ENCODE data around the gene KREMEN1. TPM values are rescaled to one million over a fixed set of nuclear protein-coding genes. Genes with fewer than 3 reads are reported as not detected.

Gene KREMEN1
- total and polyA plus RNA-seq, 2 experiments from 2014 or later = 1.8 to 3.8 TPM

GRCh38 chr22:29204455-29205183, 131.8 kb downstream of the KREMEN1 start:
- Mint-ChIP-seq H3K4me3 (peak overlapping the region; percentile 73), H3K9me3 (no peaks in the 10 kb centered on the region), H3K4me1 (peaks cover 26% of the 10 kb centered on the region), H3K27ac (no peak overlapping the region), H3K36me3 (ENCODE audit: low read depth) (no peaks in the 10 kb centered on the region; the same call in 2 of the 3 replicates), H3K27me3 (ENCODE audit: insufficient read depth, low read depth, poor library complexity) (peaks cover 23% of the 10 kb centered on the region)
- TF ChIP-seq REST (IDR thresholded peaks at IDR 0.05; ENCODE audit: unreplicated experiment) (no peak), ZNF114 (CRISPR knock-in tag; IDR thresholded peaks at IDR 0.05) (no peak), ZNF331 (CRISPR knock-in tag; IDR thresholded peaks at IDR 0.05; ENCODE audit: low read depth) (no peak), JUNB (IDR thresholded peaks at IDR 0.05; ENCODE audit: unreplicated experiment) (no peak), POLR2AphosphoS5 (IDR thresholded peaks at IDR 0.05; ENCODE audit: low read depth) (no peak), CREB1 (CRISPR knock-in tag; IDR thresholded peaks at IDR 0.05; ENCODE audit: low read depth) (no peak), STAT1 (IDR thresholded peaks at IDR 0.05; ENCODE audit: unreplicated experiment) (no peak), EZH2 (IDR thresholded peaks at IDR 0.05; ENCODE audit: low read depth, unreplicated experiment) (no peak), NANOG (IDR thresholded peaks at IDR 0.05; ENCODE audit: borderline replicate concordance) (no peak), EZH2phosphoT487 (IDR thresholded peaks at IDR 0.05; ENCODE audit: unreplicated experiment) (no peak)
- TF ChIP-seq, protein P1, sequence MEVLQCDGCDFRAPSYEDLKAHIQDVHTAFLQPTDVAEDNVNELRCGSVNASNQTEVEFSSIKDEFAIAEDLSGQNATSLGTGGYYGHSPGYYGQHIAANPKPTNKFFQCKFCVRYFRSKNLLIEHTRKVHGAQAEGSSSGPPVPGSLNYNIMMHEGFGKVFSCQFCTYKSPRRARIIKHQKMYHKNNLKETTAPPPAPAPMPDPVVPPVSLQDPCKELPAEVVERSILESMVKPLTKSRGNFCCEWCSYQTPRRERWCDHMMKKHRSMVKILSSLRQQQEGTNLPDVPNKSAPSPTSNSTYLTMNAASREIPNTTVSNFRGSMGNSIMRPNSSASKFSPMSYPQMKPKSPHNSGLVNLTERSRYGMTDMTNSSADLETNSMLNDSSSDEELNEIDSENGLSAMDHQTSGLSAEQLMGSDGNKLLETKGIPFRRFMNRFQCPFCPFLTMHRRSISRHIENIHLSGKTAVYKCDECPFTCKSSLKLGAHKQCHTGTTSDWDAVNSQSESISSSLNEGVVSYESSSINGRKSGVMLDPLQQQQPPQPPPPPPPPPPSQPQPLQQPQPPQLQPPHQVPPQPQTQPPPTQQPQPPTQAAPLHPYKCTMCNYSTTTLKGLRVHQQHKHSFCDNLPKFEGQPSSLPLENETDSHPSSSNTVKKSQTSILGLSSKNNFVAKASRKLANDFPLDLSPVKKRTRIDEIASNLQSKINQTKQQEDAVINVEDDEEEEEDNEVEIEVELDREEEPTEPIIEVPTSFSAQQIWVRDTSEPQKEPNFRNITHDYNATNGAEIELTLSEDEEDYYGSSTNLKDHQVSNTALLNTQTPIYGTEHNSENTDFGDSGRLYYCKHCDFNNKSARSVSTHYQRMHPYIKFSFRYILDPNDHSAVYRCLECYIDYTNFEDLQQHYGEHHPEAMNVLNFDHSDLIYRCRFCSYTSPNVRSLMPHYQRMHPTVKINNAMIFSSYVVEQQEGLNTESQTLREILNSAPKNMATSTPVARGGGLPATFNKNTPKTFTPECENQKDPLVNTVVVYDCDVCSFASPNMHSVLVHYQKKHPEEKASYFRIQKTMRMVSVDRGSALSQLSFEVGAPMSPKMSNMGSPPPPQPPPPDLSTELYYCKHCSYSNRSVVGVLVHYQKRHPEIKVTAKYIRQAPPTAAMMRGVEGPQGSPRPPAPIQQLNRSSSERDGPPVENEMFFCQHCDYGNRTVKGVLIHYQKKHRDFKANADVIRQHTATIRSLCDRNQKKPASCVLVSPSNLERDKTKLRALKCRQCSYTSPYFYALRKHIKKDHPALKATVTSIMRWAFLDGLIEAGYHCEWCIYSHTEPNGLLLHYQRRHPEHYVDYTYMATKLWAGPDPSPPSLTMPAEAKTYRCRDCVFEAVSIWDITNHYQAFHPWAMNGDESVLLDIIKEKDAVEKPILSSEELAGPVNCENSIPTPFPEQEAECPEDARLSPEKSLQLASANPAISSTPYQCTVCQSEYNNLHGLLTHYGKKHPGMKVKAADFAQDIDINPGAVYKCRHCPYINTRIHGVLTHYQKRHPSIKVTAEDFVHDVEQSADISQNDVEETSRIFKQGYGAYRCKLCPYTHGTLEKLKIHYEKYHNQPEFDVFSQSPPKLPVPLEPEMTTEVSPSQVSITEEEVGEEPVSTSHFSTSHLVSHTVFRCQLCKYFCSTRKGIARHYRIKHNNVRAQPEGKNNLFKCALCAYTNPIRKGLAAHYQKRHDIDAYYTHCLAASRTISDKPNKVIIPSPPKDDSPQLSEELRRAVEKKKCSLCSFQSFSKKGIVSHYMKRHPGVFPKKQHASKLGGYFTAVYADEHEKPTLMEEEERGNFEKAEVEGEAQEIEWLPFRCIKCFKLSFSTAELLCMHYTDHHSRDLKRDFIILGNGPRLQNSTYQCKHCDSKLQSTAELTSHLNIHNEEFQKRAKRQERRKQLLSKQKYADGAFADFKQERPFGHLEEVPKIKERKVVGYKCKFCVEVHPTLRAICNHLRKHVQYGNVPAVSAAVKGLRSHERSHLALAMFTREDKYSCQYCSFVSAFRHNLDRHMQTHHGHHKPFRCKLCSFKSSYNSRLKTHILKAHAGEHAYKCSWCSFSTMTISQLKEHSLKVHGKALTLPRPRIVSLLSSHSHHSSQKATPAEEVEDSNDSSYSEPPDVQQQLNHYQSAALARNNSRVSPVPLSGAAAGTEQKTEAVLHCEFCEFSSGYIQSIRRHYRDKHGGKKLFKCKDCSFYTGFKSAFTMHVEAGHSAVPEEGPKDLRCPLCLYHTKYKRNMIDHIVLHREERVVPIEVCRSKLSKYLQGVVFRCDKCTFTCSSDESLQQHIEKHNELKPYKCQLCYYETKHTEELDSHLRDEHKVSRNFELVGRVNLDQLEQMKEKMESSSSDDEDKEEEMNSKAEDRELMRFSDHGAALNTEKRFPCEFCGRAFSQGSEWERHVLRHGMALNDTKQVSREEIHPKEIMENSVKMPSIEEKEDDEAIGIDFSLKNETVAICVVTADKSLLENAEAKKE (CRISPR knock-in tag; IDR thresholded peaks at IDR 0.05) = no peak
- TF ChIP-seq, protein P2, sequence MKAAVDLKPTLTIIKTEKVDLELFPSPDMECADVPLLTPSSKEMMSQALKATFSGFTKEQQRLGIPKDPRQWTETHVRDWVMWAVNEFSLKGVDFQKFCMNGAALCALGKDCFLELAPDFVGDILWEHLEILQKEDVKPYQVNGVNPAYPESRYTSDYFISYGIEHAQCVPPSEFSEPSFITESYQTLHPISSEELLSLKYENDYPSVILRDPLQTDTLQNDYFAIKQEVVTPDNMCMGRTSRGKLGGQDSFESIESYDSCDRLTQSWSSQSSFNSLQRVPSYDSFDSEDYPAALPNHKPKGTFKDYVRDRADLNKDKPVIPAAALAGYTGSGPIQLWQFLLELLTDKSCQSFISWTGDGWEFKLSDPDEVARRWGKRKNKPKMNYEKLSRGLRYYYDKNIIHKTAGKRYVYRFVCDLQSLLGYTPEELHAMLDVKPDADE (IDR thresholded peaks at IDR 0.05) = no peak
- Histone ChIP-seq H3F3A (replicated peaks; ENCODE audit: low read depth) (0 out of 2 replicates have a peak, but pooled peaks cover 17% of the 10 kb centered on the region), H2AFZ (no peak overlapping the region), H3K4me3 (no peak overlapping the region), H3K27ac (ENCODE audit: low read depth) (no peak overlapping the region), H3K9me2 (ENCODE audit: insufficient read depth) (no peaks in the 10 kb centered on the region), H3K27me3 (ENCODE audit: insufficient read depth) (peaks cover 7% of the 10 kb centered on the region; the same call in 1 of the 2 replicates), H3K36me3 (ENCODE audit: insufficient read depth) (no peaks in the 10 kb centered on the region), H4K20me1 (replicated peaks; ENCODE audit: insufficient read depth) (no peaks in the 10 kb centered on the region), H3K79me2 (replicated peaks; ENCODE audit: insufficient read depth) (no peaks in the 10 kb centered on the region), H3K4me2 (no peak overlapping the region), H3K4me1 (ENCODE audit: insufficient read depth) (peaks cover 14% of the 10 kb centered on the region; the same call in 1 of the 2 replicates)
- DNase-seq (ENCODE audit: low spot score) (no peak), ATAC-seq (no peak)
